Measurements from ENCODE around the gene CLEC19A.

Gene CLEC19A

DNA sequence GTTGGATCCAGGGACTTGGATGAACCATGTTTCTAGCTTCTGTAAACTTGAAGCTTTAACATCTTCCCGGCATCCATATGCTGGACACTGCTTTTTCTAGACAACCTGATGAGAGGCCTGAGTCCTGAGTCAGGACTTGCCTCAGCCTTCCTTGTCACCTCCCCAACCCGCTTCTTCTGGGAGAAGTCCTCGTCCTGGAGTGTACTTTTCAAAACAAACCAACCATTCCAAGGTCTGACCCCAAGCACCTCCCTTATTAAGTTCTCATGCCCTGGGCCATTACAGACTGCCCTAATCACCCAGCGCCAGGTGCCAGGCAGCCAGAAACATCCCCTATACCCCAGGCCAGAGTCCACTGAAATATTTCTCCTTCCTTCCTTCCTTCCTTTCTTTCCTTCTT, 59.4 kb downstream of the CLEC19A start:
- DNase-seq (ENCODE audit: low spot score) = no peak
- TF ChIP-seq, protein P1, sequence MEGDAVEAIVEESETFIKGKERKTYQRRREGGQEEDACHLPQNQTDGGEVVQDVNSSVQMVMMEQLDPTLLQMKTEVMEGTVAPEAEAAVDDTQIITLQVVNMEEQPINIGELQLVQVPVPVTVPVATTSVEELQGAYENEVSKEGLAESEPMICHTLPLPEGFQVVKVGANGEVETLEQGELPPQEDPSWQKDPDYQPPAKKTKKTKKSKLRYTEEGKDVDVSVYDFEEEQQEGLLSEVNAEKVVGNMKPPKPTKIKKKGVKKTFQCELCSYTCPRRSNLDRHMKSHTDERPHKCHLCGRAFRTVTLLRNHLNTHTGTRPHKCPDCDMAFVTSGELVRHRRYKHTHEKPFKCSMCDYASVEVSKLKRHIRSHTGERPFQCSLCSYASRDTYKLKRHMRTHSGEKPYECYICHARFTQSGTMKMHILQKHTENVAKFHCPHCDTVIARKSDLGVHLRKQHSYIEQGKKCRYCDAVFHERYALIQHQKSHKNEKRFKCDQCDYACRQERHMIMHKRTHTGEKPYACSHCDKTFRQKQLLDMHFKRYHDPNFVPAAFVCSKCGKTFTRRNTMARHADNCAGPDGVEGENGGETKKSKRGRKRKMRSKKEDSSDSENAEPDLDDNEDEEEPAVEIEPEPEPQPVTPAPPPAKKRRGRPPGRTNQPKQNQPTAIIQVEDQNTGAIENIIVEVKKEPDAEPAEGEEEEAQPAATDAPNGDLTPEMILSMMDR (IDR thresholded peaks at IDR 0.05; ENCODE audit: extremely low read depth, missing control alignments) = no peak

- TF ChIP-seq, protein P1 (IDR thresholded peaks at IDR 0.05; ENCODE audit: extremely low read depth, missing control alignments) = no peak
- no peak for DNase-seq (ENCODE audit: low spot score)
Observed at GRCh38 chr16:19346335-19346922, 60.9 kb downstream of the CLEC19A start.

GRCh38 chr16:19348125-19348524, 62.6 kb downstream of the CLEC19A start:
- no peak for DNase-seq (ENCODE audit: low spot score)
- TF ChIP-seq, protein P1 (IDR thresholded peaks at IDR 0.05; ENCODE audit: extremely low read depth, missing control alignments) = no peak

GRCh38 chr16:19348578-19349315, 63.2 kb downstream of the CLEC19A start:
- no peak for DNase-seq (ENCODE audit: low spot score)
- TF ChIP-seq, protein P1 (IDR thresholded peaks at IDR 0.05; ENCODE audit: extremely low read depth, missing control alignments) = no peak

GRCh38 chr16:19354371-19354770, 68.8 kb downstream of the CLEC19A start:
- TF ChIP-seq, protein P1 (IDR thresholded peaks at IDR 0.05; ENCODE audit: extremely low read depth, missing control alignments) = no peak
- no peak for DNase-seq (ENCODE audit: low spot score)

DNA sequence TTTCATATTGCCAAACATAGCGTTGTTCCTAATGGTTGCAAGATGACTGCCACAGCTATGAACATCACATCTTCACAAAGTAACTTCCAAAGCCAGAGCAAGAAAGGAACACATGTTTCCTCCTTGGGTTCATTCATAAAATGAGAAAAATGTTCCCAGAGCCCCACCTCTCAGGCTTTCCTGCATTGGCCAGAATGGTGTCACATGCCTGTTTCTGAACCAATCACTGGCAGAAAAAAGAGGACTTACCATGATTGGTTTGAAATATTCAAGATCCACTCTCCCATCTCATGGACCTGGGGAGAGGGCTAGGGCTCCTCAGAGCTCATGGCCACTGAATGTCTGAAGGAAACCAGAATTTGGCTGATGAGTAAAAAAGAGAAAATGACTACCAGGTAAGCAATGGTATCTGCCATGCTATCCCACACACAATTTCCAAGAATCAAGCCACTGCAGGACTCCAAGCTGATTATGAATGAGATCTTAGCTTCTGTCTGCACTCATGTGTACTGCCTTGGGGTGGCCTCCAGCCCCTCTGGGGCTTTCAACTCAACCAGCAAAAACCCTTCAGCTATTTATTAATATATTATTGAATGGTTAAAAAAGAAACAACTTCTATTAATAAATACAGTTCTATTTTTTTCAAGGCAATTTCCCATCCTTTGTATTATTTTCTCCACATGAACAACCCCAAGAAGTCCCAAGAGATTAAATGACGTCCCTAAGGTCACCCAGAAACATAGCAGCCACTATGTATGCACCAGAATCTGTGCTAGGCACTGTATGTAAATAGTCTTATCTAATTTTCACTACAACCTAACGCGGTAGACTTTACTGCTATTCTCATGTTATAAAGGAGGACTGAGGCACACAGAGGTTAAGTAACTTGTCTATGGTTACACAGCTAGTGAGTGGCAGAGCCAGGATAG, 70.8 kb downstream of the CLEC19A start:
- TF ChIP-seq, protein P1 (IDR thresholded peaks at IDR 0.05; ENCODE audit: extremely low read depth, missing control alignments) = no peak
- DNase-seq (ENCODE audit: low spot score) = no peak

- DNase-seq (ENCODE audit: low spot score) = no peak
- TF ChIP-seq, protein P1 (IDR thresholded peaks at IDR 0.05; ENCODE audit: extremely low read depth, missing control alignments) = no peak
Observed at GRCh38 chr16:19359556-19359955, 74.0 kb downstream of the CLEC19A start.

Data from GM20000 (cell line).